Trophoblast cell (in vitro differentiated cells and primary cell): ENCODE measurements around the gene DEPDC4.
"Not testable (repeated sequence)": the region's sequence is repeated elsewhere in the genome, so short reads cannot be mapped to it uniquely, and the experiment has no call there.

Experiments
- DNase-seq, 2 donors: peaks; one replicate each; pipeline ENCODE4 v3.0.0-alpha.2; 2016
- H2AFZ ChIP-seq: 2 replicates; pipeline ENCODE4 v1.6.1; 2013; ENCODE audit warnings: low read length, moderate library complexity, mild to moderate bottlenecking; ENCODE audit not compliant: insufficient read depth, poor library complexity
- H2AK5ac ChIP-seq: 2 replicates; pipeline ENCODE4 v1.6.1; 2013; ENCODE audit warnings: mild to moderate bottlenecking, low read length
- H2BK120ac ChIP-seq: 2 replicates; pipeline ENCODE4 v1.6.1; 2013; ENCODE audit warnings: low read length, mild to moderate bottlenecking, moderate library complexity; ENCODE audit not compliant: insufficient read depth, poor library complexity
- H2BK12ac ChIP-seq: 2 replicates; pipeline ENCODE4 v1.6.1; 2013; ENCODE audit warnings: mild to moderate bottlenecking, low read length, moderate library complexity
- H2BK5ac ChIP-seq: 2 replicates; pipeline ENCODE4 v1.6.1; 2013; ENCODE audit warnings: low read length, low read depth, moderate library complexity, mild to moderate bottlenecking; ENCODE audit not compliant: poor library complexity
- H3K14ac ChIP-seq: 2 replicates; pipeline ENCODE4 v1.6.1; 2013; ENCODE audit warnings: mild to moderate bottlenecking, low read length
- H3K18ac ChIP-seq: 2 replicates; pipeline ENCODE4 v1.6.1; 2013; ENCODE audit warnings: mild to moderate bottlenecking, low read length
- H3K23ac ChIP-seq: 2 replicates; pipeline ENCODE4 v1.6.1; 2013; ENCODE audit warnings: low read length
- H3K27ac ChIP-seq: 2 replicates; pipeline ENCODE4 v1.5.1; 2013; ENCODE audit warnings: low read depth, mild to moderate bottlenecking, inconsistent platforms, low read length, moderate library complexity
- H3K27me3 ChIP-seq: 2 replicates; pipeline ENCODE4 v1.6.1; 2013; ENCODE audit warnings: inconsistent platforms, mild to moderate bottlenecking, low read length, moderate library complexity; ENCODE audit not compliant: insufficient read depth
- H3K36me3 ChIP-seq, 2 experiments: 1 replicate in 1 of 2; 2 replicates in 1 of 2; pipeline ENCODE4 v1.6.1; 2013; ENCODE audit warnings: low read length in 2 of 2, mild to moderate bottlenecking in 2 of 2, moderate library complexity in 1 of 2; ENCODE audit not compliant: insufficient read depth in 2 of 2, control insufficient read depth in 1 of 2
- H3K4ac ChIP-seq: 2 replicates; pipeline ENCODE4 v1.6.1; 2013; ENCODE audit warnings: low read depth, mild to moderate bottlenecking, low read length, moderate library complexity
- H3K4me1 ChIP-seq, 2 experiments: 1 replicate in 1 of 2; 2 replicates in 1 of 2; pipeline ENCODE4 v1.6.1; 2013; ENCODE audit warnings: low read length in 2 of 2, mild to moderate bottlenecking in 2 of 2, moderate library complexity in 1 of 2; ENCODE audit not compliant: insufficient read depth in 2 of 2, control insufficient read depth in 1 of 2
- H3K4me2 ChIP-seq: 2 replicates; pipeline ENCODE4 v1.6.1; 2013; ENCODE audit warnings: inconsistent platforms, mild to moderate bottlenecking, low read length, moderate library complexity
- H3K4me3 ChIP-seq: 2 replicates; pipeline ENCODE4 v1.5.1; 2013; ENCODE audit warnings: mild to moderate bottlenecking, low read depth, low read length, inconsistent platforms
- H3K79me1 ChIP-seq: one replicate; pipeline ENCODE4 v1.6.1; 2013; ENCODE audit warnings: low read length
- H3K79me2 ChIP-seq: 2 replicates; pipeline ENCODE4 v1.6.1; 2013; ENCODE audit warnings: low read length, mild to moderate bottlenecking; ENCODE audit not compliant: control insufficient read depth, insufficient read depth, poor library complexity
- H3K9ac ChIP-seq: 2 replicates; pipeline ENCODE4 v1.6.1; 2013; ENCODE audit warnings: mild to moderate bottlenecking, low read length
- H3K9me3 ChIP-seq: 2 replicates; pipeline ENCODE4 v1.6.1; 2013; ENCODE audit warnings: low read depth, mild to moderate bottlenecking, control low read depth, inconsistent platforms, low read length; ENCODE audit not compliant: insufficient read depth
- H4K12ac ChIP-seq: 2 replicates; pipeline ENCODE4 v1.6.1; 2013; ENCODE audit warnings: low read depth, mild to moderate bottlenecking, low read length, moderate library complexity
- H4K8ac ChIP-seq: 2 replicates; pipeline ENCODE4 v1.6.1; 2013; ENCODE audit warnings: low read depth, mild to moderate bottlenecking, low read length, moderate library complexity
- H4K91ac ChIP-seq: one replicate; pipeline ENCODE4 v1.6.1; 2013; ENCODE audit warnings: low read depth, mild to moderate bottlenecking, low read length, moderate library complexity
- WGBS: extraction: QIAGEN DNeasy Blood & Tissue Kit; methylation state at CpG from one replicate; pipeline ENCODE4 v1.1.7; 2013; ENCODE audit warnings: missing lambda C conversion rate; ENCODE audit not compliant: insufficient read length, insufficient coverage; ENCODE audit errors: extremely low coverage; 5-methylcytosine and 5-hydroxymethylcytosine counted together

DEPDC4 gene

DNA sequence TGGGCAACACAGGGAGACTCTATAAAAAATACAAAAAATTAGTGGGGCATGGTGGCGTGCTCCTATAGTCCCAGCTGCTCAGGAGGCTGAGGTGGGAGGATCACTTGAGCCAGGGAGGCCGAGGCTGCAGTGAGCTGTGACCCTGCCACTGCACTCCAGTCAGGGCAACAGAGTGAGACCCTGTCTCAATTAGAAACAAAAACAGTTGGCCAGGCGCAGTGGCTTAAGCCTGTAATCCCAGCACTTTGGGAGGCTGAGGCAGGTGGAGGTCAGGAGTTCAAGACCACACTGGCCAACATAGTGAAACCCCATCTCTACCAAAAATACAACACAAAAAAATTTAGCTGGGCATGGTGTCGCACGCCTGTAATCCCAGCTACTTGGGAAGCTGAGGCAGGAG, 1.8 kb downstream of the DEPDC4 start:
- H3K23ac ChIP-seq, H4K8ac ChIP-seq, DNase-seq, H3K14ac ChIP-seq, H2AK5ac ChIP-seq, H3K27ac ChIP-seq, H3K9me3 ChIP-seq, H3K4me1 ChIP-seq, H3K4me3 ChIP-seq, H2BK120ac ChIP-seq, H3K9ac ChIP-seq, H3K18ac ChIP-seq, H2BK5ac ChIP-seq, H2AFZ ChIP-seq, H3K27me3 ChIP-seq, H3K4ac ChIP-seq, H3K36me3 ChIP-seq, H3K4me2 ChIP-seq, H4K12ac ChIP-seq, H2BK12ac ChIP-seq, H4K91ac ChIP-seq: not testable (repeated sequence)
- no CpG with 5 or more reads among the region's 5 CpGs for WGBS
- Histone ChIP-seq H3K79me1 (peaks cover 13% of the 10 kb centered on the region), H3K79me2 (peaks cover 11% of the 10 kb centered on the region)

DNA sequence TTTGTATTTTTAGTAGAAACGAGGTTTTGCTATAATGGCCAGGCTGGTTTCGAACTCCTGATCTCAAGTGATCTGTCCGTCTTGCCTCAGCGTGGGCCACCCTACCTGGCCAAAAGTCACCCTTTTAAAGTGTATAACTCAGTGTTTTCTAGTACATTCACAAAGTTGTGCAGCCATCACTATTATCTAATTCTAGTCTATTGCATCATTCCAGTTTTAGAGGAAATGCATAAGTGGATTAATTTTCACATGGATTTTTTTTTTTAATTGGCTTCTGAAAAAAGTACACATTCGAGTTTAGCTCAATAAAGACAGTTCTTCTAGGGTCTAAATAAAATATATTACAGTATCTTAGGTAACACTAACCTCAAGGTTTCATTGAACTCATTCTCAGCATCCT, 3.7 kb downstream of the DEPDC4 start:
- Histone ChIP-seq H3K79me2 (peaks cover 11% of the 10 kb centered on the region), H2AFZ (no peak overlapping the region), H3K9ac (no peak overlapping the region), H2BK12ac (no peak overlapping the region), H3K4ac (no peak overlapping the region), H3K27ac (no peak overlapping the region), H3K36me3 (no peaks in the 10 kb centered on the region), H3K79me1 (peaks cover 13% of the 10 kb centered on the region), H4K12ac (no peak overlapping the region), H3K4me2 (no peak overlapping the region), H2BK5ac (no peak overlapping the region), H3K4me1 (peaks cover 0 to 3% of the 10 kb centered on the region in 2 experiments), H3K23ac (no peak overlapping the region), H4K91ac (no peak overlapping the region), H4K8ac (no peak overlapping the region), H2BK120ac (no peak overlapping the region), H3K4me3 (no peak overlapping the region), H3K27me3 (no peaks in the 10 kb centered on the region), H3K14ac (no peak overlapping the region), H3K18ac (no peak overlapping the region), H2AK5ac (no peak overlapping the region), H3K9me3 (no peaks in the 10 kb centered on the region)
- DNase-seq: no peak
- no CpG with 5 or more reads among the region's 5 CpGs for WGBS

DNA sequence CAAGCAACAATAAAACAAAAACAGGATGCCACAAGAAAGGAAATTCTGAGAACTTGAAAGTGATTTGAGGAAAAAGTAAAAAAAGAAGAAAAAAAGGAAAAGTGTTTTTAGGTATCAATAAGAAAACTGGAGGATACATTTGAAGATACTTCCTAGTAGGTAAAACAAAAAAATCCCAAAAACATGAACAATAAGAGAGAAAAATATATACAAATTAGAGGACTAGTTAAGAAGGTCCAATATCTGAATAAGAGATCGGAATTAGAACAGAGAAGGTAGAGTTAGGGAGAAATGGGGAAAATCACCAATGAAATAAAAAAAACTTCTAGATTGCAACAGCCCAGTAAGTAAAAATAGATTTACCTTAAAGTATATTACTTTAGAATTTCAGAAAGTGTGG, 8.8 kb downstream of the DEPDC4 start:
- H3K18ac ChIP-seq: no peak overlapping the region
- no peaks in the 10 kb centered on the region for H3K36me3 ChIP-seq
- H3K27me3 ChIP-seq: no peaks in the 10 kb centered on the region
- H3K4ac ChIP-seq: no peak overlapping the region
- no peak overlapping the region for H3K4me3 ChIP-seq
- no peak overlapping the region for H4K91ac ChIP-seq
- H3K79me2 ChIP-seq: no peaks in the 10 kb centered on the region
- H3K4me1 ChIP-seq: no peaks in the 10 kb centered on the region
- no peak overlapping the region for H3K4me2 ChIP-seq
- H2BK120ac ChIP-seq: no peak overlapping the region
- H2AK5ac ChIP-seq: no peak overlapping the region
- H4K12ac ChIP-seq: no peak overlapping the region
- no peak for DNase-seq
- H3K79me1 ChIP-seq: no peaks in the 10 kb centered on the region
- H2BK5ac ChIP-seq: no peak overlapping the region
- no peak overlapping the region for H2BK12ac ChIP-seq
- H3K9ac ChIP-seq: no peak overlapping the region
- H3K14ac ChIP-seq: no peak overlapping the region
- H4K8ac ChIP-seq: no peak overlapping the region
- no peak overlapping the region for H3K23ac ChIP-seq
- no peaks in the 10 kb centered on the region for H3K9me3 ChIP-seq
- no peak overlapping the region for H3K27ac ChIP-seq
- H2AFZ ChIP-seq: no peak overlapping the region
- WGBS: no CpG with 5 or more reads among the region's 1 CpG

DNA sequence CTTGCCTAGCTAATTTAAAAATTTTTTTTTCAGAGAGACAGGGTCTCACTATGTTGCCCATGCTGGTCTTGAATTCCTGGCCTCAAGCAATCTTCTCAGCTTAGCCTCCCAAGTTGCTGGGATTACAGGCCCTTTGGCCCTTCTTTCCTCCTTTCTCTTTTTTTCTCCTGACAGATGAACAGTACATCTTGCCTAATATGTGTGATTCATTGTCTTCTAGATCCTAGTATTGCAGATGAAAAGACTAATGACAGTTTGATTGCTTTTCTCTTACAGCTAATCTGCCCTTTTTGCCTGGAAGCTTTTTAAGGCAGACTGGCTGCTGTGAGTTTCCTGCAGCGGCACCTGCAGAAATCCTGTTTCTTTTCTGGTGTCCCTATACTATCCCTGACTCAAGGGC, 12.0 kb downstream of the DEPDC4 start:
- no peaks in the 10 kb centered on the region for H3K27me3 ChIP-seq
- H4K91ac ChIP-seq: no peak overlapping the region
- no peak overlapping the region for H2AK5ac ChIP-seq
- H2AFZ ChIP-seq: no peak overlapping the region
- no peak overlapping the region for H2BK5ac ChIP-seq
- no CpG with 5 or more reads among the region's 1 CpG for WGBS
- no peak overlapping the region for H3K18ac ChIP-seq
- H3K27ac ChIP-seq: no peak overlapping the region
- H3K14ac ChIP-seq: no peak overlapping the region
- no peak overlapping the region for H4K12ac ChIP-seq
- H3K4ac ChIP-seq: no peak overlapping the region
- H3K36me3 ChIP-seq: no peaks in the 10 kb centered on the region
- no peaks in the 10 kb centered on the region for H3K4me1 ChIP-seq
- no peaks in the 10 kb centered on the region for H3K9me3 ChIP-seq
- no peak overlapping the region for H3K4me3 ChIP-seq
- no peaks in the 10 kb centered on the region for H3K79me2 ChIP-seq
- no peak overlapping the region for H3K23ac ChIP-seq
- no peak overlapping the region for H3K9ac ChIP-seq
- H2BK120ac ChIP-seq: no peak overlapping the region
- H2BK12ac ChIP-seq: no peak overlapping the region
- H4K8ac ChIP-seq: no peak overlapping the region
- DNase-seq: peak in 1 of 2 donors; percentile 1
- H3K79me1 ChIP-seq: no peaks in the 10 kb centered on the region
- no peak overlapping the region for H3K4me2 ChIP-seq
